Fibroblast of skin of scalp (primary cell): ENCODE data around the gene DLX5.
A peak's percentile ranks its signal among the peaks of the same experiment; 100 is the strongest.

ENCODE experiments used
- DNase-seq: peaks from one replicate; pipeline ENCODE4 v3.0.0-alpha.2; 2013

DLX5 gene

GRCh38 chr7:96989859-96990317, 34.7 kb downstream of the DLX5 start:
- no peak for DNase-seq

GRCh38 chr7:96989241-96989858, 35.3 kb downstream of the DLX5 start:
- DNase-seq: no peak

GRCh38 chr7:96987719-96988118, 36.9 kb downstream of the DLX5 start:
- no peak for DNase-seq

- DNase-seq: no peak
Observed at GRCh38 chr7:96986901-96987300, 37.7 kb downstream of the DLX5 start.

GRCh38 chr7:96985992-96986391, 38.6 kb downstream of the DLX5 start:
- no peak for DNase-seq

GRCh38 chr7:96982586-96982985, 42.0 kb downstream of the DLX5 start:
- DNase-seq: no peak

- DNase-seq: no peak
Observed at GRCh38 chr7:96979551-96980276, 44.9 kb downstream of the DLX5 start.

- DNase-seq: no peak
Observed at GRCh38 chr7:96977445-96977844, 47.2 kb downstream of the DLX5 start.

- DNase-seq: no peak
Observed at GRCh38 chr7:96976106-96976505, 48.5 kb downstream of the DLX5 start.

- DNase-seq: peak; percentile 77
Observed at GRCh38 chr7:96973986-96974385, 50.6 kb downstream of the DLX5 start.

GRCh38 chr7:96970739-96971138, 53.9 kb downstream of the DLX5 start:
- no peak for DNase-seq
